Fibroblast of gingiva (primary cell): ENCODE results near the gene UBAC2.
A peak's percentile ranks its signal among the peaks of the same experiment; 100 is the strongest.

Experiments
- DNase-seq: peaks from one replicate; pipeline ENCODE4 v3.0.0-alpha.2; 2011; ENCODE audit warnings: low read depth

Gene UBAC2

DNA sequence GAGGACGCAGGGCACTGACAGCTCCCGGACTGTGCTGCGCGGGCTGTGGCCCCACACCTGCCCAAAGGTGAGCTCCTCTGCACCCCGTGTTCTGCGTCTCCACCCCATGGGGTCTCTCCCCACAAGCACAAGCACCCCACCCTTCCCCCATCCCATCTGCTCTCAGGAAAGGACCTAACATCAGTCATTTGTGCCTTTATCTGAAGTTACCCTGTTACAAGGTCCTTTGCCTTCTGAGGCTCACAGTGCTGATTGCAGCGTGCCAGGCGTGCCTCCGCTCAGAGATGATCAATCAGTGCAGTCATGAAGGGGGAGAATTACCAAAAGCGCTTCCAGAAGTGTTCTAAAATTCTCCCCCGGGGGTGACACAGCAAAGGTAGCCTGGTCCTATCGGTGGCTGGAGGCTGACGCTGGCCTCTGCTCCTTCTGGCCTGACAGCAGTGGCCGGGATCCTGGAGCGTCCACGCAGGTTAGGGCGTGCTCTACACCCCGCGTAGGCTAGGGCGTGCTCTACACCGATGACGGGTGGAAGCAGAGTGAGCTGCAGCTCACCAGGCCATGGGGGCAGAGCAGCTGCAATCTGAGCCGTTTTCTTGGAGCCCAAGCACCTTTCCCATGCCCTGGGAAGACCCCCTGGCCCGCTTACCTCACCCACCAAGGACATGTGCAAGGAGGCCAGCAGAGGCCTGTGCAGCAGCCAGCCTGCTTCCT is 215.9 kb downstream of the UBAC2 start:
- no peak for DNase-seq

DNA sequence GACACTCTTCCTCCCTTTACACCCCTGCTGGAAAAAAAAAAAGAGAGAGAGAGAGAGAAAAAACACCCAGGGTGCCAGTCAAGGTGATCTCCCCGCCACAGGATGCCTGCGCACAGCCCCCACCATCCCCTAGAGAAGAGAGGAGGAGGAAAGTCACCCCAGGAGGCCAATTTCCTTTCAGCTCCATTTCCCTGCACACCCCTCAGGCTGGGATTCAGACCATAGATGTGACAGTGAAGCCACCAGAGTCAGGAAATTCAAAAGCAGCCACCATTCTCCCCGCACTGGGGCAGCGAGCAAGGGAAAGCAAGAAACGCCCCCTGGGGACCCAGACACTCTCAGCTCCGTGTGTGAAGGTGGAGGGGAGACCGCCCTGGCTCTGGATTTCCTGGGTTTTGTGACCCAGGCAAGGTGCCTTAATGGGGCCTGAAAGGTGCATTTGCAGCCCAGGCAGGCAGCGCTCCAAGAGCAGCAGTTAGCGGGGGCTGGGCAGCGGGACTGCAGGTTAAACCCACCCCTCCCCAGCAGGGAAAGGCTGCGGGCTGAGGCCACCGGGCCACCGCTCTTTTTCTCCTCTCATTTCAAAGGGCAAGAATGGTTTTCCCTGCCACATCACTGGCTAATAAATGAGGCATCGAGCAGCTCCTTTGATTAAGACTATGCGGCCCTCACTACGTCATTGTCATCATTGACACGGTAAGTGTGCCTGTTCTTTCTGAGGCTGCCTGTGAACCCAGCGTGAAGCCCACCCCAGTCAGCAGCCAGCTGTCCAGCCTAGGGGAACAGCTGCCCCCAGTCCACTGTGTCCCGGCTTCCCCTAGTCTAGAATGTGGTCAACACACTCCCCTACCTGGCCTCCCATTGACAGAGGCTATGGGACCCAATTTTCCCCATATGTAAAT is 216.8 kb downstream of the UBAC2 start:
- no peak for DNase-seq

DNA sequence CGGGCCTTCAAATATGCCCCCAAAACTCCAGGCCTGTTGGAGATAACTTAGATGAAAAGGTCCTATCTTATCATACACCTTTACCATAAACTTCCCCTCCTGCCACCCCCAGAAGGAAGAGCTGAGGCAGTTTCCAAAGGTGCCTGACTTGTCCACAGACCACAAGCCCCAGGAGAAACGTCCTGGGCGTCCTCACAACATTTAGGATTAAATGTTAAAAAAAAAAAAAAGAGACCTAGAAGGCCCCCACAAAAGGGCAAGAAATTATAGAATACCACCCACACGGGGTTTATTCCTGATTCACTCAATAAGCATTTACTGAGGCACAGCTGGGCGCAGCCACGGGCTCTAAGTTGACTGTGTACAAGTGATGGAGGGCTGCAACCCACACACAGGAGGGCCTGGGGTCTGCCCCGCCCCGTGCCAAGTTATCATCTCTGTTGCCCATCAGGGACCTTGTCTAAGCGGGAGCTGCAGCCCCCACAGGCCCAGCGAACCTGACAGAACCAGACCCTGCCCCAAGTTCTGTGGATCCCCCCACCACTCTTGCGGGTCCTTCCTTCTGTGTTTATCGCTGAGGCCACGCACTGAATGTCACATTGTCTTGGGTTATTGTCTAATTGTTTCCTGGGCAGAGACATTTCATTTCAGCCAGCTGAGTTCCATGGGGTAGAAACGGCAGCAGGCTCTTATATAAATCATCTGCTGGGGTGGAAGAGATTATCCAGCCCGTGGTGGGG is 217.6 kb downstream of the UBAC2 start:
- no peak for DNase-seq

DNA sequence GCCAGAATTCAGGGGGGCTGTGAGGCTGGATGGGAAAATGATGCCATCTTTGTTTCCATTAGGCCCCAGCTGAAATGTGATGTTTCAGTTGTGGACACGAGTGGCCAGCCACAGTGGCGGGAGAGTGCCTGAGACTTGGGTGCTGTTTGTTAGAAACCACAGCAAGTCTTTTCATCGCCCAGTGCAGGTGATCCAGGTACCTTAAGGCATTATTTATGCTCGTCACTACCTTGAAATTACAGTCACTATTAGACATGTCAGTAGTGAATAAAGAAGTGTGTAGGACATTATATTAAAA is 218.1 kb downstream of the UBAC2 start:
- no peak for DNase-seq

DNA sequence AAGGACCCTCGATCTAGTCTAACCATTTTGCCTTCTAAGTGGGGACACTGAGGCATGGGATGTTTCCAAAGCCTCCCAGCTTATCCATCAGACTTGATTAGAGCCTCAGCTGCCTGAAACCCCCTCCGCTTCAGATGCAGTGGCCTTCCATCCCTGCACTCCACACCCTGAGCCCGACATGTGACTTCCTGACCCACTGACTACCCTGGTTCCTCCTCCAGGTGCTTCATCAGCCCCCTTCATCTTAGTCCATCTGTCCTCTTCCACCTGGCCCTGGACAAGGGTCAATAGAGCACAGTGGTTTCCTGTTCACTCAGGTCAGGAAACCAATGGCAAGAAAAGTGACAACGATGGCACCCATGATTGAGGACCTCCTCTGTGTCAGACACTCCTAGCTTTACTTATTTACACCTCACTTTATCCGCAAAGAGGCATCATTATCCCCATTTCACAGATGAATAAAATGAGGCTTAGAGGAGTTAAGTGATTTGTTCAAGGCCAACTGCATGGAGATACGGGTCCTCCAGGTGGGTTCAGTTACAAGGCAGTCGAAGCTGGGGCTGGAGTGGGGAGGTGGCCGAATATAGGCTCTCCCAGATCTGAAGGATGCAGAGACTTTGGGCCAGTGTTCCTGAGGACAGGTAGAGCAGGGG is 219.1 kb downstream of the UBAC2 start:
- DNase-seq, result no peak

DNA sequence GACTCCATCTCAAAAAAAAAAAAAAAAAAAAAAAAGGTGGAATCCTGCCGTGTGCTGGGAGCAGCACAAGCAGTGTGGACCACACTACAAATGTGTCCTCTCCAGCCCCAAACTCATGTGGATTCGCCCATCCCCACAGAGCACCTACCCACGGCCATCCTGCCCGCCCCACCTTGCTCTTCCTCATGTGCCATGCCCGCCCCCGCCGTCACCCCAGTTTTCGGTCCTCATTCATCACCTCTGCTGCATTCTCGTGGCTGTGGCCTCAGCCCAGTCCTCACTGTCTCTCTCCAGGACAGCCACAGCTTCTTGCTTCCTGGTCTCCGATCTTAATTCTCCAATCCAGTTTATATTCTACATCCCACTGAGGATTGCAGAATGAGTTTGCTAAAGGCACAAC is 220.6 kb downstream of the UBAC2 start:
- no peak for DNase-seq

DNA sequence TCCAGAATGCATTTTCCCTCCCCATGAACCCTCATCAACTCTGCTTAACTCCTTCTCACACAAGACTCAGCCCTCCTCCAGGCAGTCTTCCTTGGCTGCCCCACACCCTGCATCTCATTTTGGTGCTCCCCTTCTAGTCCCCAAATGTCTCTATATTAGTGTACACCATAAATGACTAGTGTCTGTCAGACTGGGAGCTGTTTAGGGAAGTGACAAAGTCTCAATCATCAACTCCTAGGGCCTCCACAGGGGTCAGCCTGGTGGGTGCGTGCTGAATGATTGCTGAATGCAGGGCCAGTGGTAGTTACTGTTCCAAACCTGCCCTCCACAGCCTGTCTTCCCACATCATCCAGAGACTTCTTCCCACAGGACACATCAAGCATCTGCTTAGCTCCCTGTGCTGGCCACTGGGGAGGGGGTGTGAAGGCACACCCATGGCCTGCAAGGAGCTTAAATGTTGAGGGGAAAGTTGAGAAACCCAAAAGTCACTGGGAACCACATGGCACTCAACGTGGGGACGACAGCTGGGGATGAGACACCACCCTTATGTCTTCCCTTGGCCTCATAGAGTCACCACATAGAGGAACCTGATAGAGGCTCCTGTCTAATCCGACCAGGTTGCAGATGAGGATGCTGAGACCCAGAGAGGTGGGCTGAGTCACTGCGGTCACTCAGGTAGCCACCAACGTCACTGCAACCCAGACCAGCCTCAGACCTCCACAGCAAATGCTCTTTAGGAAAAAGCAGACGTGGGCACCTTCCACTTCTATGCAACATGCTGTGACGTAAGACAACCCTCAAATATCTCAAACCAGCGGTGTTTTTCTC is 221.3 kb downstream of the UBAC2 start:
- no peak for DNase-seq

DNA sequence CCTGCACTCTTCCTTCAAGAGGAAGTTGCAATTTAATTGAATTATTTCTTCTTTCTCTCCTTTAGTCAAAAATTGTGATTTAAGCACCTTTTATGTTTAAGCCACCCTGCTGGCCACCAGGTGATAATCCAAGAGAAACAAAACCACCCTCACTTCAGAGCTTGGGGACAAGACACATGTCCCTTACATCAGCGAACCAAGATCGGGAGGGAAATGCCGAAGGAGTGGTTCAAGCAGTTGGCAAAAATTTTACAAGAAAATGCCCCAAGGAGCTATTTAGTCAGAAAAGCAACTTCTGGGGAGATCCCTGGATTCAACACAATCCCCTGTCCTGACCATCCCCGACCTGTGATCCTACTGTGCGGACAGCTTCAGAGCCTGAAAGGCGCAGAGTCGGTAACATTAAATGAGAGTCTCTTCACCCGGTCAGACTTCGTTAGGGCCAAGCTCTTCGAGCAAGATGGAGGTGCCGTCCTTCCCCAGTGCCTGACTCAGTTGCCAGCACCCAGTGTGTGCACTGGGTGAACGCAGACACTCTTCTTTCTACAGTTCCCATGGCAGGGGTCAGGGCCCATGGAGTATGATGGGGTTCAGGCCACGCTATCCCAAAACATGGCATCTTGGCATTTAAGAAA is 222.0 kb downstream of the UBAC2 start:
- DNase-seq, result no peak

DNA sequence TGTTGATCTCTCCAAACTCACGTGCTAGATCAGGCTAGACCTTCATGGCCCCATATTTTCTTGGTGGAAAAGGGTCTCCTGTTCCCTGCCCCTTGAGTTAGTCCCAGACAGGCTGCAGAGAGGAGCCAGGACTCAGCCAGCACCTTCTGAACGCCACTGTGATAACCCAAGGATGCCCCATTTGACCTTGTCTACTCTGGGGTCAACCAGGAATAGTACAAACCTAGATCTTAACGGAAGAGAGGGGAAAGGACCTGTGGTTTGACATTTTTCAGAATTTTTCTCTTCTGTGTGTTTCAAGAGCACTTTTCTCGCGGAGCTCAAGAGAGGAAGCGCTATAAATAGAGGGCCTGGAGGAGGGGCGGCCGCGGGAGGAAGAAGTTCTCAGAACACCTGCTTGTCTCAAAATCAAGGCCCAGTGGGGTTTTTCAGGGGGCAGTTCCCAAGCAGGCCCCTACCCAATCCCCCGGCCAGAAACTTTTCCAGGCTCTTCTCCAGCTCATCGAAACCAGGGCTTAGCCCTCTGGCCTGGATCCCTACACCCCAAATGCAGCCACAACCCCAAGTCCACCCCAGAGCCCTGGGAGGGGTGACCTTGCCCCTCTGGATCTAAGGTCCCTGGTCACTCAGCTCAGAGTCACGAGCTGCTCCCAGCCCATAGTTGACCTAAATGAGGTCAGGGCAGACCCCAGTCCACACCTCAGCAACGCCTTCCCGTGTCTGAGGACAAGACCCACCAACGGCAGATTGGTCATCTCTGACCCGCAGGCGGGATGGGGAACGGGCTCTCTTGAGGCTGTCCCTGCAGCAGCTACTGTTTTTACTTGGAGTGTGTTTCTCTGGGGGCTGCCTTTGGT is 225.1 kb downstream of the UBAC2 start:
- no peak for DNase-seq

DNA sequence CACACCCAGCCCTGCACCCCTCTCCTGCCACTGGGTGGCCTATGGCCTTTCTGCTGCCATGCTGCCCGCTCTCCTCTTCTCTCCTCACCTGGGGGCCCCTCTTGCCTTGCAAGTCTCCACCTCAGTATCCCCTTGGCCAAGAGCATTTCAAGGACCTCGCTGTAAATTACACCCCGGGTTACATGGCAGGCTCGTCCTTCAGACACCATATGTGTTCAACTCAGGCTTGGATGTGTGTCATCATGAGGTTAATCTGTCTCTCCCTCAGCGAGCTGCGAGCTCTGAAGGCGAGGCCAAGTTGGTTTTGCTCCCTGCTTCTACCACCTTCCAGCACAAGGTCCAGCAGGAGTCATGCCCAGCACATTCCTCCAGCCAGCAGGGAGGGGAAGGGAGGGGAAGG is 225.8 kb downstream of the UBAC2 start:
- DNase-seq, result no peak

DNA sequence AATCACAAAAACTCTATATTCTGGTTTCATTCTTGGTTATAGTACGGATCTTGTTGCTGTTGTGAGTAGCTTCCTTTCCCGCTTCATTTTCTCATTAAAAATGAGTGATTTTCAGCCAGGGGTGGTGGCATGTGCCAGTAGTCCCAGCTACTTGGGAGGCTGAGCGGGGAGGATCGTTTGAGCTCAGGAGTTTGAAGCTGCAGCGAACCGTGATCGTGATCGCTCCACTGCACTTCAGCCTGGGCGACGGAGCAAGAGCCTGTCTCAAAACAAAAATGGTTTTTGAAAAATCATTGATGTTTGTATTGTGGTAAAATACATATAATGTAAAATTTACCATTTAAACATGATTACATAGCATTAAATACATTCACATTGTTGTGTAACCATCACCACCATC is 229.0 kb downstream of the UBAC2 start:
- no peak for DNase-seq

DNA sequence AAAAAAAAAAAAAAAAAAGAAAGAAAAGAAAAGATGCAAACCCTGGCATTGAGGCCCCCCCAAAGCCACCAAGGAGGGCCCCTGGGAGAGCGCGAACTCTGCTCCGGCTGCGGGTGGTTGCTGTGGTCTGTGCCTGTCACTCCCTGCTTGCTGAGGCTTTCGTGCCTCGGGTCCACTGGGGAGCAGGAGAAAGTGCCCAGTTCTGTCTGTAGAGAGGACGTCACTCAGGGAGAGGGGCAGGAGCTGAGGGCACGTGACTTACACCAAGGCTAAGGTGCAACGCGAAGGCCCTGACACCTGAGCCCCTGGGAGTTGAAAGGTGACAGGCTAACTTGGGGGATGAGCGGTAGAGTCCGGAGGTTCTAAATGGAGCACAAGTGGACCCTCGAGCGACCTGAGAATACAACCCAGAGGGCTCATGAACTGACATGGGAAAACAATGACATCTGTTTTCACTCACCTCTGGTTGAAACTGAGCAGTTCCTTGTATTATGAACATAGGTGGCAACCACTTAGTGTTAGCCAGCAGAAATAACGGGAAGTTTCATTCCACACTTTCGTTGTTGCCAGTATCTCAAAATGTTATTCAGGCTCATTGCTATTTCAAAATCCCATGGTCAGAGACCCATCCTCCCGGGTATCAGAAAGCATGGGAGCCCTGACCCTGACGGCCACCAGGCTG is 231.4 kb downstream of the UBAC2 start:
- no peak for DNase-seq

DNA sequence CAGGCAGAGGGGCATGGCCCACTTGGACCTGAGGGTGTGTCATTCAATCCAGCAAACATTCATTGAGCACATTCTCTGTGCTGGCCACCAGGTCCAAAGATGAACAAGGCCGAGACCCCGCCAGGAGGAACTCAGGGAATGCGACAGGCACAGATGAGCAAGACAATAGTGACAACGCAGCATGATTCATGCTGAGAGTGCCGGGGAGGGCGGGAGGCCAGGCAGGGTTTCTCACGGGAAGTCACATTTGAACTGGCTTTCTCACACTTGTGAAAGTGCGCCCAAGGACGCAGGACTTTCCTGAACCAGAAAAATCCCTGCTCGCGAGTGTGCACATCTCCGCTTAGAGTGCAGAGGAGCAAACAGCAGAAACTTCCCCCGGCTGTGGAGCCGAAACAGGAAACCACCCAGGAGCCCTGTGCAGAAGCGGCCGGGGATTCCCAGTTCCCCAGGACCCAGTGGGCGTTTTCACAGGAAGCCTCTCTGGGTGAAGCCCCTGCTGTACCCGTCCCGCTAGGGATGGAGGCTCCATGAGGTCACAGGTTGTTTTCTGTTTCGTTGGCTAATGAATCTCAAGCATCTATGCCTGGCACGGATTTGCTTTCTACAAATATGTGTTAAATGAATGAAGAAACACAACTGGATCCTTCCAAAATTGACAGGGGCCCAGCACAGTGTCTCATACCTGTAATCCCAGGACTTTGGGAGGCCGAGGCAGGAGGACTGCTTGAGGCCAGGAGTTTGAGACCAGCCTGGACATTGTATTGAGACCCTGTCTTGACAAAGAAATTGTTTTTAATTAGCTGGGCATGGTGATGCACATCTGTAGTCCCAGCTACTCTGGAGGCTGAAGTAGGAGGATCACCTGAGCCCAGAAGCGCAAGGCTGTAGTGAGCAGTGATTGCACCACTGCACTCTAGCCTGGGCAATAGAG is 232.2 kb downstream of the UBAC2 start:
- peak; percentile 65 for DNase-seq

DNA sequence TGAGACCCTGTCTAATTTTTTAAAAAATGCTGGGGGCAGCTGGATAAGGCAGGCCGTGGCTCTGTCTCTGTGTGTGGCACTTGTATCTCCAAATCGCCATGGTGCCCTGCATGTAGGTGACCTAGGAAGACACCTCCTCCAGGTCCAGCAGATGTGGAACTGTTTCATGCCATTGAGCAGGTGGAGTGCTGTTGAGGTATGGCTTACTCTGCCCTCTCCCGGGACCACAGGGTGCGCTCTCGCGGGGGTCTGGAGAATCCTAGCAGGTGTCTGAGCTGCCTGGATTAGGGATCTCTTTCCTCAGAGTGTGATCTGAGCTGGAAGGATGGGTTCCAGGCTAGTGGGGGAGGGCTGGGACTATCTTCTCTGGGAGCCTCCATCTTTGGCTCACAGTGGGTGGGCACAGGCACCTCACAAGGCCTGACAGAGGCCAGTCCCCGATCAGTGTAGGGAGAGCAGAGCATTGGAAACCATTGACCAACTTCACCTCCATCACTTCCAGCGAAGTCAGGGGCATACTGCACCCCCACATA is 233.0 kb downstream of the UBAC2 start:
- no peak for DNase-seq

DNA sequence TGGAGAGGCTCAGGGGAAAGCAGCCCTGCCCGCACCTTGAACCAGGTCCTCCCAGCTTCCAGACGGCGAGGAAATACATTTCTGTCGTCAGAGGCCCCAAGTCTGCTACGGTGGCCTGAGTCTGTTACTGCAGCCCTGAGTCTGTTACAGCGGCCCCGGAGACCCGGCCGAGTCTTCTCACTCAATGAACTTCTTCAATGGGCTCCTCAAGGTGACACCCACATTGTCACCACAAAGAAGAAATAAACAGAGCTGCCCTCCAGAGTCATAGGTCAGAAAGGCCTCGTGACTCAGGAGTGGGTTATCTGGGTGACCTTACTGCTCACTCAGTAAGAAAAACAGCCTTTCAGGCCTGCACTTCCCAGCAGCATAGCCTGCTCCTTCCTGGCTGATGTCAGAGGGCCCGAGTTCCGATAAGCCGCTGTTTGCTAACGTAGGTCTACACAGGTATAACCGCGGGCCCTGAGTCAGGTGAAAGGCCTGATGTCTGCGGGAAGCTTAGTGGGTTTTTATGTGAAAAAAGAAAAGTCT is 233.7 kb downstream of the UBAC2 start:
- DNase-seq, result no peak

DNA sequence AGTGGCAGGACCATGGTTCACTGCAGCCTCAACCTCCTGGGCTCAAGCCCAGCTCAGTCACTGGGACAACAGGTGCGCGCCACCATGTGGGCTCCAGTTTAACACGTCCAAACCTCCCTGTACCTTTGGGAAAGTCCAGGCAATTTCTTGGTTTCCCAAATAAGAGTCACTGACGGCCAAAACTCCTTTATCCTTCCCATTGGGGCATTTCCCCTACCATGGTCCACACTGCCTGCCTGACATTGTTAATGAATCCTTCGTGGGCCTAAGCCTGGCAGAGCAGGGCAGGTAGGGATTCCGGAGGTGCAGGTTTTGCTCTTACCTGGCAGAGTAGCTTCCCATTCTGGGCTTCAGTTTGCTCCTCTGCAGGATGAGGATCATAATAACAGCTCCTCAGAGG is 234.5 kb downstream of the UBAC2 start:
- DNase-seq, result no peak

DNA sequence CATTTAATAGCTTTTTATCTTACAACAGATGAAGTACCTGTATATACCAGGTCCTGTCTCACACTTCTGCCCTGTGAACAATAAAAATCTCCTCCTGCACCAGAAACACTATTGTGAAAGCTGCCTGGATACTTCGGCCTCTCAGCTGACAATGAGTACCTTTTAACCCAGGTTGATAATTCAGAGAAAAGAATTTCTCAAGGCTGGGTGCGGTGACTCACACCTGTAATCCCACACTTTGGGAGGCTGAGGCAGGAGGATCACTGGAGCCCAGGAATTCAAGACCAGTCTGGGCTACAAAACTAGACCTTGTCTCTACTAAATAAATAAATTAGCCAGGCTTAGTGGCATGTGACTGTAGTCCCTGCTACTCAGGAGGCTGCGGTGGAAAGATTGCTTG is 235.3 kb downstream of the UBAC2 start:
- no peak for DNase-seq
